Stimulated activated CD4-positive, alpha-beta T cell treated with anti-CD3 and anti-CD28 coated beads, Interleukin-15, amount 100 ng/mL, for 1 hour (primary cell): ENCODE data around the gene FNDC3B.

ENCODE experiments used
- DNase-seq, 2 donors: peaks; one replicate each; pipeline ENCODE4 v3.0.0-alpha.2; 2020; ENCODE audit warnings: low read depth in 1 of 2, low spot score in 1 of 2

Gene FNDC3B

GRCh38 chr3:172184106-172184822, 144.9 kb downstream of the FNDC3B start:
- DNase-seq = no peak

GRCh38 chr3:172185907-172186306, 146.5 kb downstream of the FNDC3B start:
- DNase-seq = no peak

- no peak for DNase-seq
Observed at GRCh38 chr3:172186607-172187006, 147.2 kb downstream of the FNDC3B start.

- DNase-seq = no peak
Observed at GRCh38 chr3:172187511-172187910, 148.1 kb downstream of the FNDC3B start.

- DNase-seq = no peak
Observed at GRCh38 chr3:172188511-172188910, 149.1 kb downstream of the FNDC3B start.

GRCh38 chr3:172189213-172189612, 149.8 kb downstream of the FNDC3B start:
- DNase-seq = no peak

GRCh38 chr3:172189987-172190603, 150.7 kb downstream of the FNDC3B start:
- no peak for DNase-seq

GRCh38 chr3:172190980-172191379, 151.6 kb downstream of the FNDC3B start:
- DNase-seq = no peak

- DNase-seq = no peak
Observed at GRCh38 chr3:172191629-172192028, 152.3 kb downstream of the FNDC3B start.

- DNase-seq = no peak
Observed at GRCh38 chr3:172192830-172193415, 153.5 kb downstream of the FNDC3B start.

GRCh38 chr3:172193436-172193835, 154.1 kb downstream of the FNDC3B start:
- no peak for DNase-seq

- DNase-seq = no peak
Observed at GRCh38 chr3:172194702-172195406, 155.5 kb downstream of the FNDC3B start.

GRCh38 chr3:172195407-172195754, 156.0 kb downstream of the FNDC3B start:
- DNase-seq = no peak

- no peak for DNase-seq
Observed at GRCh38 chr3:172197344-172197743, 158.0 kb downstream of the FNDC3B start.

GRCh38 chr3:172198428-172198827, 159.1 kb downstream of the FNDC3B start:
- DNase-seq = no peak

GRCh38 chr3:172199850-172200369, 160.5 kb downstream of the FNDC3B start:
- no peak for DNase-seq

- DNase-seq = no peak
Observed at GRCh38 chr3:172201136-172201869, 161.9 kb downstream of the FNDC3B start.

GRCh38 chr3:172201870-172202236, 162.5 kb downstream of the FNDC3B start:
- DNase-seq = no peak

- DNase-seq = no peak
Observed at GRCh38 chr3:172202797-172203196, 163.4 kb downstream of the FNDC3B start.

- DNase-seq = no peak
Observed at GRCh38 chr3:172203522-172204258, 164.3 kb downstream of the FNDC3B start.
